Measurements from ENCODE around the gene MRGPRD.

DNA sequence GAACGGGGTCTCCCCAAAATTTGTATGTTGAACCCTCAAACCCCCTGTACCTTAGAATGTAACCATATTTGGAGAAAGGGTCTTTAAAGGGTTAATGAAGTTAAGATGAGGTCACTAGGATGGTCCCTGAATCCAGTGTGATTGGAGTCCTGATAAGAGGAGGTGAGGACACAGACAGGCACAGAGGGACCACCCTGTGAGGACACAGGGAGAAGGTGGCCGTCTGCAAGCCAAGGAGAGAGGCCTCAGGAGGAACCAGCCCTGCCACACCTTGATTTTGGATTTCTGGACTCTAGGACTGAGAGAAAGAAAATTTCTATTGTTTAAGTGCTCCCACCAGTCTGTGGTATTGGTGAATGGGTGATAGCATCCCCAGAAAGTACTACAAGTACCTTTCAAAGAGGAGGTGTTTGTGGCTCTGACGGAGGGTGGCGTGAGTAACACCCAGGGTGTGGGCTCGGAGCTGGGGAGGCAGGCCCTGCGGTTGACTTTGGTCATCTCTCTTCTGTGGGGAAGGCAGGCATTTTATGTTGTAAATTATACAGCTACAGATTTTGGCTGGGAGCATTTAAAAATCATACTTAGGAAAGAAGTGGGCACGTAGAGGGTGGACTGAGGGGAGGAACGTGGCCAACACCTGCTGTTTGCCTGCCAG lies 18.4 kb upstream of the MRGPRD start:
- TF ChIP-seq, protein P1, sequence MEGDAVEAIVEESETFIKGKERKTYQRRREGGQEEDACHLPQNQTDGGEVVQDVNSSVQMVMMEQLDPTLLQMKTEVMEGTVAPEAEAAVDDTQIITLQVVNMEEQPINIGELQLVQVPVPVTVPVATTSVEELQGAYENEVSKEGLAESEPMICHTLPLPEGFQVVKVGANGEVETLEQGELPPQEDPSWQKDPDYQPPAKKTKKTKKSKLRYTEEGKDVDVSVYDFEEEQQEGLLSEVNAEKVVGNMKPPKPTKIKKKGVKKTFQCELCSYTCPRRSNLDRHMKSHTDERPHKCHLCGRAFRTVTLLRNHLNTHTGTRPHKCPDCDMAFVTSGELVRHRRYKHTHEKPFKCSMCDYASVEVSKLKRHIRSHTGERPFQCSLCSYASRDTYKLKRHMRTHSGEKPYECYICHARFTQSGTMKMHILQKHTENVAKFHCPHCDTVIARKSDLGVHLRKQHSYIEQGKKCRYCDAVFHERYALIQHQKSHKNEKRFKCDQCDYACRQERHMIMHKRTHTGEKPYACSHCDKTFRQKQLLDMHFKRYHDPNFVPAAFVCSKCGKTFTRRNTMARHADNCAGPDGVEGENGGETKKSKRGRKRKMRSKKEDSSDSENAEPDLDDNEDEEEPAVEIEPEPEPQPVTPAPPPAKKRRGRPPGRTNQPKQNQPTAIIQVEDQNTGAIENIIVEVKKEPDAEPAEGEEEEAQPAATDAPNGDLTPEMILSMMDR (IDR thresholded peaks at IDR 0.05; ENCODE audit: insufficient read depth, low read depth, low read length), result no peak
- no peak for TF ChIP-seq EZH2 (IDR thresholded peaks at IDR 0.05; ENCODE audit: insufficient read depth, low read length)
